ENCODE measurements around the gene PAX2. TPM values are rescaled to one million over a fixed set of nuclear protein-coding genes. Genes with fewer than 3 reads are reported as not detected.
A peak's percentile ranks its signal among the peaks of the same experiment; 100 is the strongest.

Gene PAX2
- total and polyA plus RNA-seq, 2 of the 13 experiments (the other 11 are each of a cell fraction or from before 2014, with no cell fraction given) = not detected

GRCh38 chr10:100878291-100878910, 133.0 kb downstream of the PAX2 start (continued):
- TF ChIP-seq, protein P1, sequence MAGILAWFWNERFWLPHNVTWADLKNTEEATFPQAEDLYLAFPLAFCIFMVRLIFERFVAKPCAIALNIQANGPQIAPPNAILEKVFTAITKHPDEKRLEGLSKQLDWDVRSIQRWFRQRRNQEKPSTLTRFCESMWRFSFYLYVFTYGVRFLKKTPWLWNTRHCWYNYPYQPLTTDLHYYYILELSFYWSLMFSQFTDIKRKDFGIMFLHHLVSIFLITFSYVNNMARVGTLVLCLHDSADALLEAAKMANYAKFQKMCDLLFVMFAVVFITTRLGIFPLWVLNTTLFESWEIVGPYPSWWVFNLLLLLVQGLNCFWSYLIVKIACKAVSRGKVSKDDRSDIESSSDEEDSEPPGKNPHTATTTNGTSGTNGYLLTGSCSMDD (CRISPR knock-in tag; IDR thresholded peaks at IDR 0.05) = no peak
- TF ChIP-seq NFIB (CRISPR knock-in tag; IDR thresholded peaks at IDR 0.05; ENCODE audit: borderline replicate concordance) = no peak
- TF ChIP-seq ZNF331 (CRISPR knock-in tag; IDR thresholded peaks at IDR 0.05) = peak; percentile 39; the same call in 1 of the 2 replicates
- no peak for TF ChIP-seq ZNF572 (CRISPR knock-in tag; IDR thresholded peaks at IDR 0.05)
- no peak for TF ChIP-seq MTERF4 (CRISPR knock-in tag; IDR thresholded peaks at IDR 0.05)
- TF ChIP-seq TSC22D2 (CRISPR knock-in tag; IDR thresholded peaks at IDR 0.05; ENCODE audit: borderline replicate concordance) = no peak
- no peak for TF ChIP-seq MBNL3 (CRISPR knock-in tag; conservative IDR thresholded peaks at IDR 0.05)
- no peak for TF ChIP-seq HCFC1 (IDR thresholded peaks at IDR 0.05; ENCODE audit: low read depth, low read length)
- TF ChIP-seq ARID2 (CRISPR knock-in tag; IDR thresholded peaks at IDR 0.05; ENCODE audit: borderline replicate concordance) = no peak
- TF ChIP-seq WIZ (CRISPR knock-in tag; IDR thresholded peaks at IDR 0.05) = no peak
- TF ChIP-seq, protein P2, sequence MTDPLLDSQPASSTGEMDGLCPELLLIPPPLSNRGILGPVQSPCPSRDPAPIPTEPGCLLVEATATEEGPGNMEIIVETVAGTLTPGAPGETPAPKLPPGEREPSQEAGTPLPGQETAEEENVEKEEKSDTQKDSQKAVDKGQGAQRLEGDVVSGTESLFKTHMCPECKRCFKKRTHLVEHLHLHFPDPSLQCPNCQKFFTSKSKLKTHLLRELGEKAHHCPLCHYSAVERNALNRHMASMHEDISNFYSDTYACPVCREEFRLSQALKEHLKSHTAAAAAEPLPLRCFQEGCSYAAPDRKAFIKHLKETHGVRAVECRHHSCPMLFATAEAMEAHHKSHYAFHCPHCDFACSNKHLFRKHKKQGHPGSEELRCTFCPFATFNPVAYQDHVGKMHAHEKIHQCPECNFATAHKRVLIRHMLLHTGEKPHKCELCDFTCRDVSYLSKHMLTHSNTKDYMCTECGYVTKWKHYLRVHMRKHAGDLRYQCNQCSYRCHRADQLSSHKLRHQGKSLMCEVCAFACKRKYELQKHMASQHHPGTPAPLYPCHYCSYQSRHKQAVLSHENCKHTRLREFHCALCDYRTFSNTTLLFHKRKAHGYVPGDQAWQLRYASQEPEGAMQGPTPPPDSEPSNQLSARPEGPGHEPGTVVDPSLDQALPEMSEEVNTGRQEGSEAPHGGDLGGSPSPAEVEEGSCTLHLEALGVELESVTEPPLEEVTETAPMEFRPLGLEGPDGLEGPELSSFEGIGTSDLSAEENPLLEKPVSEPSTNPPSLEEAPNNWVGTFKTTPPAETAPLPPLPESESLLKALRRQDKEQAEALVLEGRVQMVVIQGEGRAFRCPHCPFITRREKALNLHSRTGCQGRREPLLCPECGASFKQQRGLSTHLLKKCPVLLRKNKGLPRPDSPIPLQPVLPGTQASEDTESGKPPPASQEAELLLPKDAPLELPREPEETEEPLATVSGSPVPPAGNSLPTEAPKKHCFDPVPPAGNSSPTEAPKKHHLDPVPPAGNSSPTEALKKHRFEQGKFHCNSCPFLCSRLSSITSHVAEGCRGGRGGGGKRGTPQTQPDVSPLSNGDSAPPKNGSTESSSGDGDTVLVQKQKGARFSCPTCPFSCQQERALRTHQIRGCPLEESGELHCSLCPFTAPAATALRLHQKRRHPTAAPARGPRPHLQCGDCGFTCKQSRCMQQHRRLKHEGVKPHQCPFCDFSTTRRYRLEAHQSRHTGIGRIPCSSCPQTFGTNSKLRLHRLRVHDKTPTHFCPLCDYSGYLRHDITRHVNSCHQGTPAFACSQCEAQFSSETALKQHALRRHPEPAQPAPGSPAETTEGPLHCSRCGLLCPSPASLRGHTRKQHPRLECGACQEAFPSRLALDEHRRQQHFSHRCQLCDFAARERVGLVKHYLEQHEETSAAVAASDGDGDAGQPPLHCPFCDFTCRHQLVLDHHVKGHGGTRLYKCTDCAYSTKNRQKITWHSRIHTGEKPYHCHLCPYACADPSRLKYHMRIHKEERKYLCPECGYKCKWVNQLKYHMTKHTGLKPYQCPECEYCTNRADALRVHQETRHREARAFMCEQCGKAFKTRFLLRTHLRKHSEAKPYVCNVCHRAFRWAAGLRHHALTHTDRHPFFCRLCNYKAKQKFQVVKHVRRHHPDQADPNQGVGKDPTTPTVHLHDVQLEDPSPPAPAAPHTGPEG (CRISPR knock-in tag; IDR thresholded peaks at IDR 0.05) = no peak
- TF ChIP-seq ZFP90 (CRISPR knock-in tag; IDR thresholded peaks at IDR 0.05; ENCODE audit: borderline replicate concordance) = peak; percentile 76; the same call in 1 of the 2 replicates
- TF ChIP-seq HNRNPL (IDR thresholded peaks at IDR 0.05; ENCODE audit: low read depth, low read length) = no peak
- TF ChIP-seq KDM1A (CRISPR knock-in tag; IDR thresholded peaks at IDR 0.05) = no peak
- TF ChIP-seq, protein P3, sequence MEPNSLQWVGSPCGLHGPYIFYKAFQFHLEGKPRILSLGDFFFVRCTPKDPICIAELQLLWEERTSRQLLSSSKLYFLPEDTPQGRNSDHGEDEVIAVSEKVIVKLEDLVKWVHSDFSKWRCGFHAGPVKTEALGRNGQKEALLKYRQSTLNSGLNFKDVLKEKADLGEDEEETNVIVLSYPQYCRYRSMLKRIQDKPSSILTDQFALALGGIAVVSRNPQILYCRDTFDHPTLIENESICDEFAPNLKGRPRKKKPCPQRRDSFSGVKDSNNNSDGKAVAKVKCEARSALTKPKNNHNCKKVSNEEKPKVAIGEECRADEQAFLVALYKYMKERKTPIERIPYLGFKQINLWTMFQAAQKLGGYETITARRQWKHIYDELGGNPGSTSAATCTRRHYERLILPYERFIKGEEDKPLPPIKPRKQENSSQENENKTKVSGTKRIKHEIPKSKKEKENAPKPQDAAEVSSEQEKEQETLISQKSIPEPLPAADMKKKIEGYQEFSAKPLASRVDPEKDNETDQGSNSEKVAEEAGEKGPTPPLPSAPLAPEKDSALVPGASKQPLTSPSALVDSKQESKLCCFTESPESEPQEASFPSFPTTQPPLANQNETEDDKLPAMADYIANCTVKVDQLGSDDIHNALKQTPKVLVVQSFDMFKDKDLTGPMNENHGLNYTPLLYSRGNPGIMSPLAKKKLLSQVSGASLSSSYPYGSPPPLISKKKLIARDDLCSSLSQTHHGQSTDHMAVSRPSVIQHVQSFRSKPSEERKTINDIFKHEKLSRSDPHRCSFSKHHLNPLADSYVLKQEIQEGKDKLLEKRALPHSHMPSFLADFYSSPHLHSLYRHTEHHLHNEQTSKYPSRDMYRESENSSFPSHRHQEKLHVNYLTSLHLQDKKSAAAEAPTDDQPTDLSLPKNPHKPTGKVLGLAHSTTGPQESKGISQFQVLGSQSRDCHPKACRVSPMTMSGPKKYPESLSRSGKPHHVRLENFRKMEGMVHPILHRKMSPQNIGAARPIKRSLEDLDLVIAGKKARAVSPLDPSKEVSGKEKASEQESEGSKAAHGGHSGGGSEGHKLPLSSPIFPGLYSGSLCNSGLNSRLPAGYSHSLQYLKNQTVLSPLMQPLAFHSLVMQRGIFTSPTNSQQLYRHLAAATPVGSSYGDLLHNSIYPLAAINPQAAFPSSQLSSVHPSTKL (CRISPR knock-in tag; IDR thresholded peaks at IDR 0.05) = 0 out of 2 replicates have a peak, but pooled peaks have one; percentile 38
- no peak for TF ChIP-seq SP1 (IDR thresholded peaks at IDR 0.05)
- peak; percentile 40; the same call in 1 of the 2 replicates for TF ChIP-seq SP1 (CRISPR knock-in tag; IDR thresholded peaks at IDR 0.05)
- TF ChIP-seq, protein P4, sequence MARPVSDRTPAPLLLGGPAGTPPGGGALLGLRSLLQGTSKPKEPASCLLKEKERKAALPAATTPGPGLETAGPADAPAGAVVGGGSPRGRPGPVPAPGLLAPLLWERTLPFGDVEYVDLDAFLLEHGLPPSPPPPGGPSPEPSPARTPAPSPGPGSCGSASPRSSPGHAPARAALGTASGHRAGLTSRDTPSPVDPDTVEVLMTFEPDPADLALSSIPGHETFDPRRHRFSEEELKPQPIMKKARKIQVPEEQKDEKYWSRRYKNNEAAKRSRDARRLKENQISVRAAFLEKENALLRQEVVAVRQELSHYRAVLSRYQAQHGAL (CRISPR knock-in tag; IDR thresholded peaks at IDR 0.05; ENCODE audit: not compliant biosample characterization) = no peak

Data from HepG2 (cell line).